Measurements from ENCODE around the gene KCNJ1. TPM values are rescaled to one million over a fixed set of nuclear protein-coding genes. Genes with fewer than 3 reads are reported as not detected.

KCNJ1 gene
- total RNA-seq, 1 donor from 2014 or later, result not detected

- Mint-ChIP-seq H3K9me3 (no peaks in the 10 kb centered on the region), H3K4me1 (peaks cover 22% of the 10 kb centered on the region), H3K4me3 (no peak overlapping the region), H3K27ac (no peak overlapping the region), H3K36me3 (no peaks in the 10 kb centered on the region), H3K27me3 (ENCODE audit: low read depth) (peaks cover 48% of the 10 kb centered on the region)
- TF ChIP-seq CTCF (IDR thresholded peaks at IDR 0.05; ENCODE audit: unreplicated experiment), result no peak
- no peak for DNase-seq (ENCODE audit: low spot score in 2 of 2, unreplicated experiment in 2 of 2)
Observed at GRCh38 chr11:128908391-128909246, 41.5 kb upstream of the KCNJ1 start.

- Mint-ChIP-seq H3K27ac (no peak overlapping the region), H3K9me3 (no peaks in the 10 kb centered on the region), H3K4me3 (no peak overlapping the region), H3K4me1 (peaks cover 27% of the 10 kb centered on the region), H3K27me3 (ENCODE audit: low read depth) (peaks cover 52% of the 10 kb centered on the region), H3K36me3 (no peaks in the 10 kb centered on the region)
- no peak for DNase-seq (ENCODE audit: low spot score in 2 of 2, unreplicated experiment in 2 of 2)
- TF ChIP-seq CTCF (IDR thresholded peaks at IDR 0.05; ENCODE audit: unreplicated experiment), result no peak
Observed at GRCh38 chr11:128907585-128907984, 40.5 kb upstream of the KCNJ1 start.

- Mint-ChIP-seq H3K36me3 (no peaks in the 10 kb centered on the region), H3K27me3 (ENCODE audit: low read depth) (peaks cover 59% of the 10 kb centered on the region), H3K4me1 (peaks cover 34% of the 10 kb centered on the region), H3K4me3 (peak overlapping the region; percentile 66), H3K27ac (no peak overlapping the region), H3K9me3 (no peaks in the 10 kb centered on the region)
- DNase-seq (ENCODE audit: low spot score in 2 of 2, unreplicated experiment in 2 of 2), result no peak
- no peak for TF ChIP-seq CTCF (IDR thresholded peaks at IDR 0.05; ENCODE audit: unreplicated experiment)
Observed at GRCh38 chr11:128906185-128907050, 39.3 kb upstream of the KCNJ1 start.

GRCh38 chr11:128905345-128906184, 38.5 kb upstream of the KCNJ1 start:
- no peak for TF ChIP-seq CTCF (IDR thresholded peaks at IDR 0.05; ENCODE audit: unreplicated experiment)
- peak overlapping the region; percentile 66 for H3K4me3 Mint-ChIP-seq
- no peaks in the 10 kb centered on the region for H3K9me3 Mint-ChIP-seq
- H3K27ac Mint-ChIP-seq, result no peak overlapping the region
- peaks cover 34% of the 10 kb centered on the region for H3K4me1 Mint-ChIP-seq
- H3K36me3 Mint-ChIP-seq, result no peaks in the 10 kb centered on the region
- DNase-seq (ENCODE audit: low spot score in 2 of 2, unreplicated experiment in 2 of 2), result no peak
- H3K27me3 Mint-ChIP-seq (ENCODE audit: low read depth), result peaks cover 66% of the 10 kb centered on the region

GRCh38 chr11:128904656-128905344, 37.7 kb upstream of the KCNJ1 start:
- Mint-ChIP-seq H3K4me1 (peaks cover 34% of the 10 kb centered on the region), H3K27me3 (ENCODE audit: low read depth) (peaks cover 74% of the 10 kb centered on the region), H3K27ac (no peak overlapping the region), H3K4me3 (peak overlapping the region; percentile 66), H3K36me3 (no peaks in the 10 kb centered on the region), H3K9me3 (no peaks in the 10 kb centered on the region)
- DNase-seq (ENCODE audit: low spot score in 2 of 2, unreplicated experiment in 2 of 2), result peak in 1 of 2 experiments; percentile 59
- TF ChIP-seq CTCF (IDR thresholded peaks at IDR 0.05; ENCODE audit: unreplicated experiment), result no peak
